ENCODE results near the gene SUN2. TPM values are rescaled to one million over a fixed set of nuclear protein-coding genes. Genes with fewer than 3 reads are reported as not detected.

Gene SUN2
- total and polyA plus RNA-seq, 4 donors: 58.6 to 220 (median 107) TPM

GRCh38 chr22:38700789-38701628 is 54.8 kb downstream of the SUN2 start, which contains the start of gene JOSD1:
TSS of gene JOSD1 (minus strand) at chr22:38700943. CDS start at chr22:38699987, 956 bp downstream.
- peaks cover 12 to 51% (median 23%) of the 10 kb centered on the region in 5 donors for H3K4me1 ChIP-seq (ENCODE audit: control insufficient read depth in 5 of 5, insufficient read depth in 5 of 5, low read length in 5 of 5)
- H3K36me3 ChIP-seq (ENCODE audit: control insufficient read depth in 4 of 4, insufficient read depth in 4 of 4, low read length in 4 of 4): peaks cover 0 to 5% (median 0%) of the 10 kb centered on the region in 4 donors
- peak; percentile 44 for ATAC-seq (ENCODE audit: insufficient read depth, low FRiP score)
- peak; percentile 94 to 96 (median 95) for DNase-seq
- H3K4me3 ChIP-seq: peak within 1 kb of the TSS; percentile 79
- no peaks in the 10 kb centered on the region for H3K27me3 ChIP-seq (ENCODE audit: control insufficient read depth in 3 of 3, insufficient read depth in 3 of 3, low read length in 2 of 3)
- 0 to 1% methylated on average over 60 to 94 of the region's 94 CpGs for WGBS, 2 donors
- no peaks in the 10 kb centered on the region for H3K9me3 ChIP-seq (ENCODE audit: control insufficient read depth in 4 of 4, insufficient read depth in 3 of 4, low read length in 3 of 4)
- TF ChIP-seq, protein P1, sequence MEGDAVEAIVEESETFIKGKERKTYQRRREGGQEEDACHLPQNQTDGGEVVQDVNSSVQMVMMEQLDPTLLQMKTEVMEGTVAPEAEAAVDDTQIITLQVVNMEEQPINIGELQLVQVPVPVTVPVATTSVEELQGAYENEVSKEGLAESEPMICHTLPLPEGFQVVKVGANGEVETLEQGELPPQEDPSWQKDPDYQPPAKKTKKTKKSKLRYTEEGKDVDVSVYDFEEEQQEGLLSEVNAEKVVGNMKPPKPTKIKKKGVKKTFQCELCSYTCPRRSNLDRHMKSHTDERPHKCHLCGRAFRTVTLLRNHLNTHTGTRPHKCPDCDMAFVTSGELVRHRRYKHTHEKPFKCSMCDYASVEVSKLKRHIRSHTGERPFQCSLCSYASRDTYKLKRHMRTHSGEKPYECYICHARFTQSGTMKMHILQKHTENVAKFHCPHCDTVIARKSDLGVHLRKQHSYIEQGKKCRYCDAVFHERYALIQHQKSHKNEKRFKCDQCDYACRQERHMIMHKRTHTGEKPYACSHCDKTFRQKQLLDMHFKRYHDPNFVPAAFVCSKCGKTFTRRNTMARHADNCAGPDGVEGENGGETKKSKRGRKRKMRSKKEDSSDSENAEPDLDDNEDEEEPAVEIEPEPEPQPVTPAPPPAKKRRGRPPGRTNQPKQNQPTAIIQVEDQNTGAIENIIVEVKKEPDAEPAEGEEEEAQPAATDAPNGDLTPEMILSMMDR (IDR thresholded peaks at IDR 0.05; ENCODE audit: control extremely low read depth, extremely low read depth): no peak
- peak within 1 kb of the TSS; percentile 97 to 98 for H3K27ac ChIP-seq (ENCODE audit: low read depth in 1 of 2, low read length in 1 of 2)
- H3K9ac ChIP-seq (ENCODE audit: insufficient read depth in 1 of 2, low read length in 2 of 2): peak within 1 kb of the TSS; percentile 91 to 92

DNA sequence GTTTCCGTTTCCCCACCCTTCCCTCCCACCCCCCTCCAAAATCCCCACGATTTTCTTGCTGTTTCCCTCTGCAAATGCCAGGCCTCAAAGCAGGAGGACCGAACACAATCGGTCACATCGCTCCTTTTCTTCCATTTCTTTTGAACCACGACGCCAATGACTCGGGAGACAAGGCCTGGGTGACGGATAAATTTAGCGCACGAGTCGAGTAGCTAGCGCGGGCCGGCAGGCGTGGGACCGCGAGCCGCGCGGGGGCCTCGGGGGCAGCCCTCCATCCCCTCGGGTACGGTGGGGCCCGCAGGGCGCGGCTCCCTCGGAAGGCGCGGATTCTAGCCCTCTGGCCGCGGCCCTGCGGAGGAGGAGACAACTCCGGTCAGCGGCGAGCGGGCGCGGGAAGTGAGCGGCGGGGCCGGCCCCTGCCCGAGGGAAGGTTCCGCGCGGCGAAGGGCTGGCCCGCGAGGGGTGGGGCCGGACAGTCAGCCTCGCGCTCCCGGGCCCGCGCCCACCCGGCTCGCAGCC is 55.5 kb downstream of the SUN2 start:
- peak overlapping the region; percentile 79 for H3K4me3 ChIP-seq
- H3K9ac ChIP-seq (ENCODE audit: insufficient read depth in 1 of 2, low read length in 2 of 2): peak overlapping the region; percentile 91 to 92
- DNase-seq: peak in 1 of 3 donors; percentile 76
- H3K9me3 ChIP-seq (ENCODE audit: control insufficient read depth in 4 of 4, insufficient read depth in 3 of 4, low read length in 3 of 4): no peaks in the 10 kb centered on the region
- H3K27ac ChIP-seq (ENCODE audit: low read depth in 1 of 2, low read length in 1 of 2): peak overlapping the region; percentile 97 to 98
- H3K4me1 ChIP-seq (ENCODE audit: control insufficient read depth in 5 of 5, insufficient read depth in 5 of 5, low read length in 5 of 5): peaks cover 12 to 53% (median 23%) of the 10 kb centered on the region in 5 donors
- H3K27me3 ChIP-seq (ENCODE audit: control insufficient read depth in 3 of 3, insufficient read depth in 3 of 3, low read length in 2 of 3): no peaks in the 10 kb centered on the region
- peak; percentile 38 for ATAC-seq (ENCODE audit: insufficient read depth, low FRiP score)
- 0 to 1% methylated on average over 40 to 57 of the region's 57 CpGs for WGBS, 2 donors
- H3K36me3 ChIP-seq (ENCODE audit: control insufficient read depth in 4 of 4, insufficient read depth in 4 of 4, low read length in 4 of 4): peaks cover 0 to 5% (median 0%) of the 10 kb centered on the region in 4 donors
- TF ChIP-seq, protein P1 (IDR thresholded peaks at IDR 0.05; ENCODE audit: control extremely low read depth, extremely low read depth): no peak

DNA sequence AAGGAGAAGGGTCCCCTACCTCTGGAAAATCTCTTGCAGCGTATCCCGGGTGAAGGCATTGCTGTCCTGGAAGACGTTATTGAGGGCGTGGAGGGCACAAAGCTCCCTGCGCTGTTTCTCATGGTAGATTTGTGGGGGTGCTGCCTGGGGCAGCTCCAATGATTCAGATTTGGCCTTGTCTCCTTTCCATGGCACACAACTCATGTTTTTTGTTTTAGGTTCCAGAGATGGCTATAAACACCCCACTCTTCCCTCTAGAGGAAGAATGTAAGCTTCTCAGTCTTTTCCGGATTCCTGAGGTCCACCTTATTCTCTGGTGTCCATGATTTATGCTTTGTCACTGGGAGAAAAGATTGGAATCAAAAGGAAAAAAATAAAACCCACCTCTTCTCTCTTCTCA is 56.0 kb downstream of the SUN2 start:
- Histone ChIP-seq H3K27ac (ENCODE audit: low read depth in 1 of 2, low read length in 1 of 2) (peak overlapping the region; percentile 68 to 97), H3K4me1 (ENCODE audit: control insufficient read depth in 5 of 5, insufficient read depth in 5 of 5, low read length in 5 of 5) (peaks cover 12 to 49% (median 23%) of the 10 kb centered on the region in 5 donors), H3K9ac (ENCODE audit: insufficient read depth in 1 of 2, low read length in 2 of 2) (peak overlapping the region; percentile 91 to 92), H3K27me3 (ENCODE audit: control insufficient read depth in 3 of 3, insufficient read depth in 3 of 3, low read length in 2 of 3) (no peaks in the 10 kb centered on the region), H3K4me3 (peak overlapping the region; percentile 51), H3K9me3 (ENCODE audit: control insufficient read depth in 4 of 4, insufficient read depth in 3 of 4, low read length in 3 of 4) (no peaks in the 10 kb centered on the region), H3K36me3 (ENCODE audit: control insufficient read depth in 4 of 4, insufficient read depth in 4 of 4, low read length in 4 of 4) (peaks cover 0 to 5% (median 2%) of the 10 kb centered on the region in 4 donors)
- peak in 2 of 3 donors; percentile 36 to 44 for DNase-seq
- 25 to 37% methylated on average over 6 of the region's 6 CpGs for WGBS, 2 donors
- ATAC-seq (ENCODE audit: insufficient read depth, low FRiP score): no peak
- TF ChIP-seq, protein P1 (IDR thresholded peaks at IDR 0.05; ENCODE audit: control extremely low read depth, extremely low read depth): no peak
